Activated CD4-positive, alpha-beta T cell treated with anti-CD3 and anti-CD28 coated beads for 48 hours (primary cell): ENCODE data around the gene PUSL1.
A peak's percentile ranks its signal among the peaks of the same experiment; 100 is the strongest.

ENCODE experiments used
- DNase-seq: peaks from one replicate; pipeline ENCODE4 v3.0.0-alpha.2; 2020

Gene PUSL1

DNA sequence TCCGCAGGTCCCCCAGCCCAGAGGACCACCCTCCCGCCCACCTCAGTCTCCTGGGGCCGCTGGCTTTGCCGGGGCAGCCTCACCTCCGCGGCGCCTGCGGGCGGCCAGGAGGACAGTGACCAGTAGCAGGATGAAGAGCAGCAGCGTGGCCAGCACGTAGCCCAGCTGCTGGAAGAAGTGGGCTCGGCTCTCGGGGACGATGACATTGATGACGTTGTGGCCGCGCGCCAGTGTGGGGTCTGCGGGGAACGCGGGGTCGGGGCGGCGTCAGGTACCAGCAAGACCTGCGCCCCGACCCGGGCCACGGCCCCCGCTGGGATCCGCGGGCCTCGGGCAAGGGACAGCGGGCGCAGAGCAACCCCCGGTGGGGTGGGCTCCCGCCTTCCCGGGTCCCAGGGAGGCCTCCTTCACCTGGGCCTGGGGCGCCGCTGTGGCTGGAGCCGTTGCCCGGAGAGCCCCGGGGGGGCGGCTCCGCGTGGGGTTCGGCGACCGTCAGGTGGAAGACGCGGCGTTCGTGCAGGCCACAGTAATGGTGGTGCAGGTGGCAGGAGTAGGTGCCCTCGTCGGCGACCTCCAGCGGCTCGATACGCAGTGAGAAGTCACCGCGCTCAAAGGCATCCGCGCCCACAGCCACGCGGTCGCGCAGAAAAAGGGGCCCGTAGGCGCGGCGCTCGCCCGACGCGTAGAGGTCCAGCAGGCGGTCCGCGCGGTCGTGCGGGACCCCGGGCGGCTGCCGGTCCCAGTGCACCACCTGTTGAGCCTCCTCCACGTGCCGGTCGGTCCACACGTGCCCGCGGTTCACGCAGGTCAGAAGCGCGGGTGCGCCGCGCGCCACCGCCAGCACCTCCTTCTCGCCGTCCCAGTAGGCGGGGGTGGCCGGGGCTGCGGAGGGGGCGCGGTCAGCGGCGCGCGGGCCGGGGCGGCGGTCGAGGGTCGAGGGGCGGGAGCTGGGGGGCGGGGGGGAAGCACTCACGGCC, 46.2 kb downstream of the PUSL1 start:
- no peak for DNase-seq

DNA sequence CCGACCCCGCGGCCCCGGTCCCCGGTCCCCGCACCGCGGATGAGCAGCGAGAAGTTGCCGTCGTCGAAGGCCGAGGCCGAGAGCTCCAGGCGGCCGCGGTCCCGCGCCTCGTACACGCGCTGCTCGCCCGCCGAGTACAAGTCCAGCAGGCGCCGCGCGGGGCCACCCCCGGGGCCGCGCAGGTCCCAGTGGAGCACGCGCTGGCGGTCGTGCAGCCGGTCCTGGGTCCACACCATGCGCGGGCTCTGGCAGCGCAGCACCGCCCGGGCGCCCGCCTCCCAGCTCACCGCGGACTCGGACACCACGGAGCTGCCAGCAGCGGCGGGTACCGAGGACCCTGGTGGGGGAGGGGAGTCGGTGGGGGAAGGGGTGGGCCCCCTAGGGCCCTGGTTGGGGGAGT, 47.0 kb downstream of the PUSL1 start:
- peak; percentile 43 for DNase-seq

DNA sequence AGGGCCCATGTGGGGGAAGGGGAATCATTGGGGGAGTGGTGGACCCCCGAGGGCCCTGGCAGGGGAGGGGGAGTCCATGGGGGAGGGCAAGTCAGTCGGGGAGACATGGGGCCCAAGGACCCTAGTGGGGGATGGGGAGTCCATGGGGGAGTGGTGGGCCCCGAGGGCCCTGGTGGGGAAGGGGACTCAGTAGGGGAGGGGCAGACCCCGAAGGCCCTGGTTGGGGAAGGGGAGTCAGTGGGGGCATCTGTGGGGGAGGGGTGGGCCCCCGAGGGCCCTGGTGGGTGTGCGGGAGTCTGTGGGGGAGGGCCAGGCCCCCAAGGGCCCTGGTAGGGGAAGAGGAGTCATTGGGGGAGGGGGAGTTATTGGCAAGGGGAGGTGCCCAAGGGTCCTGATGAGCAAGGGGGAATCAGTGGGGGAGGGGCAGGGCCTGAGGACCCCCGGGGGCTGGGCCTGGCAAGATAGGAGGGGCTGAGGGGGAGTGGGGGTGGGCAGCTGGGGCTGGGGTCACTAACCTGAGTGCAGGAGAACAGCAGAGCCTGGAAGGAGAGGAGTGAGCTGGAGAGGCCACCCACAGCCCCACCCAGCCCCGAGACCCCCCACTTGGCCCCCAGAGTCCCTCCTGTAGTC, 47.9 kb downstream of the PUSL1 start:
- DNase-seq, result no peak

DNA sequence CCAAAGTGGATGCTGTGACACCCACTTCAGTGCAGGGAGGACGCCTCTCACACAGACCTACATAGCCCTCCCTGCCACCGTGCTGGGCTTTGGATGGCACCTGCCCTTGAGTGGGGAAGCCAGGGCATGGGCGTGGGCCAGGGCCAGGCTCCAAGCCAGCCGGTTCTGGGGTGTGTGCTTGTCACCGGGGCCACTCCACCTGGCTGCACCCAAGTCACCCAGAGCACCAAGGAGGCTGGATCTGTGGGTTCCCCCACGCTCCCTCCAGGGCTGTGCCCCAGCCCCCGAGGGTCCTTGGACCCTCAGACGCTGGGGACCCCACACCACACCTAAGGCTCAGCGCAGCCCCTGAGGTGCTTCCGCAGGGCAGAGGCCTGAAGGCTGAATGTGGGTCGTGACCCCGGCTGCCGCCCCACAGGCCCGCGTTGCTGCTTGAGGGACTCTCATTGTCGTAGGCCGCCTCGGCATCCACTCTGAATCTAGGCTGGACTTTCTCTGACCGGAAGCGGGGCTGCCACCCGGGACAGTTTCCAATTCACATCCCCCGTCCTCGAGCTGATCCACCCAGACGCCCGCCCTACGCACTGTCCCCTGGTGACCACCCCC, 48.5 kb downstream of the PUSL1 start:
- DNase-seq, result no peak

DNA sequence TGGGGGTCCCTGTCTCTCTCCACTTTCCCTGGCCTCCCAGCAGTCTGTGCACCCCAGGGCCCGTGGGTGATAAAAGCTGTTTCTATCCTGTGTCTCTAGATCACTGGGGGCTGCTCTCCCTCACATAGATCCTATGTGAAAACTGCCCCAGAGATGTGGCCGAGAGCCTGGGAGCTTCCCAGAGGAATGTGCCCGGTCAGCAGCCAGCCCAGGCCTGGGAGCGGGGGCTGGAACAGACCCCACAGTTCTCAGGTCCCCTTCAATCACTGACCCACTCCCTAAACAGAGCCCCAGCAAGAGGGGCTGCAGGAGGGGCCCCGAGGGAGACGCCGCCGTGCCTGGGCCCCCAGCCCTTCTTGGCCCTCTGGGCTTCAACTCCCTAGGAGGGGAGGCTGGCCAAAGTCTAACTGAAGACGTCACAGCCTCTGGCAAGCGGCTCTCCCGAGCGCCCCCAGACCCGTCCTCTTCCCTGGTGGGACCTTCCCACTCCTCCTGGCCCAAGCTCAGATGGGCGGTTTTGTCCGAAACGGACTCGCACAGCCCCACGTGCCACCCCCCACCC, 49.6 kb downstream of the PUSL1 start:
- no peak for DNase-seq

DNA sequence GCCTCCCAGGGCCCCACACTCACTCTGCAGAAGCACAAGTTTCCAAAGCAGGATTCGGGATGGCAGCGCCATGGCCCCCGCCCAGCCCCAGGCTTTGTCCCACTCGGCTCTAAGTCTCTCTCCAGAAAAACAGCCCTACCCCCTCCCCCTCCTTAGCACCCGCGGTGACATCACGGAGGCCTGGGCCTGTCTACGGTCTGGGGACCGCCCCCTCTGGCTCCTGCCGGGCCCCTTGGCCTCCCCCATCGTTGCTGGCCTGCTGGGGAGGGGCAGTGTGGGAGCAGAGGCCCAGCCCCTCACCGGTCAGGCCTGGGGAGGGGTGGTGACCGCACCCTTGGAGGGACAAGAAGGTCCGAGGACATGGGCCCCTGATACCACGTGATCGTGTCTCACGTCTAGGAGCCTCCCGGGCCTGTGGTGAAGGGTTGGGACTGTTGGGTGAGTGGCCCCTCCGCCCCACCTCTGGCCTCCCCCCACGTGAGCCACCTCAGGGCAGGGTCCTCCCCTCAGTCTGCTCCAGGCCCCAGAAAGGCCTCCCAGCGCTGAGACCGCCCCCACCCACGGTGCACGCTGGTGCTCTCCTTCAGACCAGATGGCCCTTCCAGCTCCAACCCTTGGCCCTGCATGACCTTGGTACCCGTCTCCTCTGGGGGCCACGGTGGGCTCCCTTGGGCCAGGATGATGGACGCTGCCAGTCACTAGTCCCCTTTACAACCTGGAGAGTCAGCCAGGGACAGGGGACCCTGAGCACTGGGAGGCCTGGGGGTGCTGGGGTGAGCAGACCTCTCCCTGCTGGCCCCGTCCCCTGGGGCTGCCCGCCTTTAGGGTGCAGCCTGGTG, 50.3 kb downstream of the PUSL1 start, which contains the start of gene MXRA8:
Gene MXRA8 (minus strand): TSS at position 123 of the 839 bp plus-strand sequence. CDS start 51 bp downstream, at position 72.
- peak; percentile 47 for DNase-seq

DNA sequence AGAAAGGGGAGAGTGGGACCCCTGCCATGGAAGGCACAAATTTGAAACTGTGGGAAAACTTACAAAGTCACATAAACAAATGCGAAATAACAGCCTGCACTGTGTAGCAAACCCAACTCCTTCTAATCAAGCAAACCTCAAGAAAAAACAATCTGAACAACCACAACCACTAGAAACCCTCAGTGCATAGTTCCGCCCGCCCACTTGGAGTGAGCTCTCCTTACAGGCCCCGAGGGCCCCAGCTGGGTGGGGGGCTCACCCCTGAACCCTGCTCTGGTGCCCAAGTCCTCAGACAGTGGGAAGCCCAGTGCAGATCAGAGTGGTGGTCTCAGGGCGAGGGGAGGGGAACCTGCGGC, 50.9 kb downstream of the PUSL1 start:
- DNase-seq, result no peak

DNA sequence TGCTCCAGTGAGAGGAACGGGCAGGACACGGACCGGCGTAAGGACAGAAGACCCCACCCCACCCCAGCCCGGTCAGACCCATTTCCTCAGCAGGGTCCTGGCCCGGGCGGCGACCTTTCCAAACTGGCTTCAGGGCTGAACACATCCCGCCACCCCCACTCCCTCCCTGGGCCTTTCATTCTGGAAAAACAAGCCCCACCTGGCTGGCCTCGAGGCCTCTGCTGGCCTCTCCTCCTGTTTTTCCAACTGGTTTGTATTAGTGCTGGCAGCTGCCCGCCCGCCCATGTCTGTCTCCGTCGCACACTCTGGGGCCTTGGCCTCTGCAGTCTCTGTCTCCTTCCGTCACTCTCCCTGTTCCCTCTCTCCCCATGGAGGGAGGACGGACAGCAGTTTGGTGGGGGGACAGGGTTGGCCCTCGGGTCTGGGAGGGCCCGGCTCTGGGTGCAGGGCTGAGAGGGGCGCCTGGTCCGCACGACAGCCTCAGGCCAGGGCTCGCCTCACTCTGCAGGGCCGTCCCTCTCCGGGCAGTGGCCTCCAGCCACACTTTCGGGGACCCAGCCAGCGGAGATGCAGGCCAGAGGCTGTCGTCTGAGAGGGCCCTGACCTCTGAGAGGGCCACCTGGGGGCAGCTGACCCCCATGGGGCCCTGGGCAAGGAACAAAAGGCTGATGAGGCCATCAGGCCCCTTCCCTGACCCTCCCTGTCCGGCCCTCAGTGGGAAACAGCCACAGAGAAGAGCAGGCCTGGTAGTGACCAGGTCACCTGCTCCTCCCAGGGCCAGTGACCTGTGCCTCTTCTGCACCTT, 51.5 kb downstream of the PUSL1 start:
- DNase-seq, result no peak

DNA sequence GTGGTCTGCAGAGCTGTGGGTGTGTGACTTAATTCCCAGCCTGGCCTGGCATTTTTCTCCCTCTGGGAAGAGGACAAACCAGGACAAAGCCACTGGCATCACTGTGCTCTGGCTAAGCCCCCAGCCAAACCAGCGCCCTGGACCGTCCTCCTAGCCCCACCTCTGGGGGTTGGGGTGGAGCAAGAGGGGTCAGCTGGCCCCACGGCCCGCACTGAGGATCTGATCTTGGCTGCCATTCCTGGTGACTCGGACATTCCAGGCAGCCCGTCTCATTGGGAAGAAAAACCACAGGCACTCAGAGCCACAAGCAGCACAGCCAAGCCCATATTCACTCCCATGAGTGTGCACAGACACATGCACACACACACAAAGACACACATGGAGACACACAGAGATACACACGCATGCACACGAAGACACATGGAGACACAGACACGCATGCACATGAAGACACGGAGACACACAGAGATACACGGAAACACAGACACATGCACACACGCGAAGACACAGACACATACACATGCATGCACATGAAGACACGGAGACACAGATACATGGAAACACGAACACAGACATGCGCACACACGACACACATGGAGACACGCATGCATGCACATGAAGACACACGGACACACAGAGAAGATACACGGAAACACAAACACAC, 52.2 kb downstream of the PUSL1 start:
- DNase-seq, result no peak
